ENCODE results near the gene CCDC117.

The CCDC117 gene

DNA sequence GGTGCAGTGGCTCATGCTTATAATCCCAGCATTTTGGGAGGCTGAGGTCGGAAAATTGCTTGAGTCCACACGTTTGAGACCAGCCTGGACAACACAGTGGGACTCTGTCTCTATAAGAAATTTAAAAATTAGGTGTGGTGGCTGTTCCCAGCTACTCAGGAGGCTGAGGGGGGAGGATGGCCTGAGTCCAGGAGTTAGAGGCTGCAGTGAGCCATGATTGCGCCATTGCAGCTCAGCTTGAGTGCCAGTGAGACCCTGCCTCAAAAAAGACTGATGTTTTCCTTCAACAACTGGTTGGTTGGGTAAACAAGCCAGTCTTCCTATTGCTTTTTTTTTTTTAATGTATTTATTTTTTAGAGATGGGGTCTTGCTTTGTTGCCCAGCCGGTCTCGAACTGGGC lies 18.6 kb downstream of the CCDC117 start:
- TF ChIP-seq CTCF (IDR thresholded peaks at IDR 0.05; ENCODE audit: control insufficient read depth, insufficient read depth, low read depth, low read length, missing control alignments), result no peak
- H3K4me3 ChIP-seq (ENCODE audit: control insufficient read depth, low read depth, low read length), result no peak overlapping the region
- DNase-seq (ENCODE audit: low read depth), result no peak

GRCh38 chr22:28791841-28792490 lies 19.5 kb downstream of the CCDC117 start:
- TF ChIP-seq CTCF (IDR thresholded peaks at IDR 0.05; ENCODE audit: control insufficient read depth, insufficient read depth, low read depth, low read length, missing control alignments), result no peak
- no peak overlapping the region for H3K4me3 ChIP-seq (ENCODE audit: control insufficient read depth, low read depth, low read length)
- DNase-seq (ENCODE audit: low read depth), result no peak

DNA sequence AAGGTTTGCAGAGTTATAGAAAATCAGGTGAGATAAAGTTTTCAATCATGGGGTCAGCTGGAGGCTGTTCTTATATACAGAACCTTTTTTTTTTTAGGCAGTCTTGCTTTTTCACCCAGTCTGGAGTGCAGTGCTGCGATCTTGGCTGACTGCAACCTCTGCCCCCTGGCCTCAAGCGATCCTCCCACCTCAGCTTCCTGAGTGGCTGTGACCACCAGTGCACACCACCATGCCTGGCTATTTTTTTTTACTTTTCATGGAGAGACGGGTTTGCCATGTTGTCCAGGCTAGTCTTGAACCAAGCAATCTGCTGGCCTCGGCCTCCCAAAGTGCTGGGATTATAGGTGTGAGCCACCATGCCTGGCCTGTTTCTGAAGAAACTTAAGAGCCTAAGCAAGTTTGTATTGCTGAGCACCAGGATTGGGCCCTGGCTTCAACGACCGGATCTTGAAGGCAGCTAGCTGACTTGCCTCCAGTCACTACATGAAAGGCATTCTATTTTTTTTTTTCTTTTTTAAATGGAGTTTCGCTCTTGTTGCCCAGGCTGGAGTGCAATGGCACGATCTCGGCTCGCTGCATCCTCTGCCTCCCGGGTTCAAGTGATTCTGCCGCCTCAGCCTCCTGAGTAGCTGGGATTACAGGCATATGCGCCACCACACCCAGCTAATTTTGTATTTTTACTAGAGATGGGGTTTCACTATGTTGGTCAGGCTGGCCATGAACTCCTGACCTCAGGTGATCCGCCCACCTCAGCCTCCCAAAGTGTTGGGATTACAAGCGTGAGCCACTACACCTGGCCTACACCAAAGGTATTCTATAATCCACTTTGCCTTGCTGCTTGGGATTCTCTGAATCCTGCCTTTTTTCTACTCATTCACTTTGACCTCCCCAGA lies 20.2 kb downstream of the CCDC117 start:
- DNase-seq (ENCODE audit: low read depth), result no peak
- no peak overlapping the region for H3K4me3 ChIP-seq (ENCODE audit: control insufficient read depth, low read depth, low read length)
- no peak for TF ChIP-seq CTCF (IDR thresholded peaks at IDR 0.05; ENCODE audit: control insufficient read depth, insufficient read depth, low read depth, low read length, missing control alignments)

- no peak overlapping the region for H3K4me3 ChIP-seq (ENCODE audit: control insufficient read depth, low read depth, low read length)
- DNase-seq (ENCODE audit: low read depth), result no peak
- no peak for TF ChIP-seq CTCF (IDR thresholded peaks at IDR 0.05; ENCODE audit: control insufficient read depth, insufficient read depth, low read depth, low read length, missing control alignments)
Measured at GRCh38 chr22:28793976-28794584, 21.6 kb downstream of the CCDC117 start.

DNA sequence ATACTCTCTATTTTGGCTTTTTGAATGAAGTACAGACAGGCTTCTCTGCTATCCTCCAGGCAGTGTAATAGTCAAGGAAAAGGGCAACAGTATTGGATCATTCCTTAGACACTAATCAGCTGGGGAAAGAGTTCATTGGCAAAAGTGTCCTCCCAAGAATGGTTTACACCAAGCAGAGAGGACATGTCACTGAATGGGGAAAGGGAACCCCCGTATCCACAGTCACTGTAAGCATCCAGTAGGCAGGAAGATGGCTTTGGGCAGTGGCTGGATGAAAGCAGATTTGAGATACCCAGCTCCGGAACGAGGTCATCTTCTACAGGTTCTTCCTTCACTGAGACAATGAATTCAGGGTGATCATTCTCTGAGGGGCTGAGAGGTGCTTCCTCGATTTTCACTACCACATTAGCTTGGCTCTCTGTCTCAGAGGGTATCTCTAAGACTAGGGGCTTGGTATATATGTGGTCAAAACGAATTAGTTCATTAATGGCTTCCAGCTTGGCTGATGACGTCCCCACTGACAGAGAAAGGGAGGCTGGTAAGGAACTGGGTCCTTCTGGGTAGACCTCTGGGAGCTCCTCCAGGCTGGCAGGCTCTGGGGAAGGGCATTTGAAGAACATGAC lies 22.7 kb downstream of the CCDC117 start:
- no peak overlapping the region for H3K4me3 ChIP-seq (ENCODE audit: control insufficient read depth, low read depth, low read length)
- no peak for DNase-seq (ENCODE audit: low read depth)
- no peak for TF ChIP-seq CTCF (IDR thresholded peaks at IDR 0.05; ENCODE audit: control insufficient read depth, insufficient read depth, low read depth, low read length, missing control alignments)
